ENCODE data around the gene PTPRN2.

DNA sequence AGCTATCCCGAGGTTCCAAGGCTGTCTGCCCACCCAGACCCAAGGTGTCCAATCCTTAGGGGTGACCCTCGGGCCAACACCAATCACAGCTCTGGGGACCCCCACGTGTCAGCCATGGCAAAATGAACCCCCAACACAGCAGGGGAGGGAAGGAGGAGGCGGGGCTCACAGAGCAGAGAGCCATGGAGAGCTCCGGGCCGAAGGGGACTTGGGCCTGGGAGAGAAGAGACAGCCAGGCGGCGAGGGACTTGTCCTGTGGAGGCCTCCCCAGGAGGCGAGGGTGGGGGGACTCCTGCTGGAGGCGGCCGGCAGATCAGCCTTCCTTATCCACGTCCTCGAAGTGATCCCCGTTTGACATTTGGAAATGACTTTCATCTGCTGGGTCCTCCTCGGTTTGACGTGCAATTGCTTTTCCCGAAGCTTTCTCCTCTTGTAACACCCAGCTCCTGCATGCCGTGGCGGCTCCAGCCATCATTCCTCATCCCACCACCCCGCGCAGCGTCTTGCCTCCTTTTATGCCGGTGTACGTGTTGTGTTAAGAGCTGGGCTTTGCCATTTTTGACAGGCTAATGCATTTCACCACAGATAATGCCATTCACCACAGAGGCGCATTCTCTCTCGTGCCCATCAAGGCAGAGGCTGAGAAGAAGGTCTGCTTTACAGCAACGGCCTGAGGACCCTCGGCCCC is 913.5 kb downstream of the PTPRN2 start:
- TF ChIP-seq, protein P1, sequence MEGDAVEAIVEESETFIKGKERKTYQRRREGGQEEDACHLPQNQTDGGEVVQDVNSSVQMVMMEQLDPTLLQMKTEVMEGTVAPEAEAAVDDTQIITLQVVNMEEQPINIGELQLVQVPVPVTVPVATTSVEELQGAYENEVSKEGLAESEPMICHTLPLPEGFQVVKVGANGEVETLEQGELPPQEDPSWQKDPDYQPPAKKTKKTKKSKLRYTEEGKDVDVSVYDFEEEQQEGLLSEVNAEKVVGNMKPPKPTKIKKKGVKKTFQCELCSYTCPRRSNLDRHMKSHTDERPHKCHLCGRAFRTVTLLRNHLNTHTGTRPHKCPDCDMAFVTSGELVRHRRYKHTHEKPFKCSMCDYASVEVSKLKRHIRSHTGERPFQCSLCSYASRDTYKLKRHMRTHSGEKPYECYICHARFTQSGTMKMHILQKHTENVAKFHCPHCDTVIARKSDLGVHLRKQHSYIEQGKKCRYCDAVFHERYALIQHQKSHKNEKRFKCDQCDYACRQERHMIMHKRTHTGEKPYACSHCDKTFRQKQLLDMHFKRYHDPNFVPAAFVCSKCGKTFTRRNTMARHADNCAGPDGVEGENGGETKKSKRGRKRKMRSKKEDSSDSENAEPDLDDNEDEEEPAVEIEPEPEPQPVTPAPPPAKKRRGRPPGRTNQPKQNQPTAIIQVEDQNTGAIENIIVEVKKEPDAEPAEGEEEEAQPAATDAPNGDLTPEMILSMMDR (conservative IDR thresholded peaks at IDR 0.05; ENCODE audit: low read depth, low read length), result no peak
- TF ChIP-seq EZH2 (IDR thresholded peaks at IDR 0.05; ENCODE audit: borderline replicate concordance, low read depth, low read length, poor library complexity, severe bottlenecking), result no peak

All from A673 (cell line).